GM10266 (cell line): Measurements from ENCODE around the gene PWWP2B.

ENCODE experiments used
- DNase-seq: peaks from one replicate; pipeline ENCODE4 v3.0.0; 2012; ENCODE audit errors: extremely low spot score
- CTCF ChIP-seq: IDR thresholded peaks from 2 replicates; pipeline ENCODE4 v1.5.1; 2012; ENCODE audit warnings: mild to moderate bottlenecking, low read depth; ENCODE audit not compliant: control insufficient read depth, insufficient read depth; ENCODE audit errors: missing control alignments

The PWWP2B gene

GRCh38 chr10:132457328-132458070, 60.5 kb downstream of the PWWP2B start:
- no peak for DNase-seq
- no peak for TF ChIP-seq CTCF

- DNase-seq, result no peak
- no peak for TF ChIP-seq CTCF
Measured at GRCh38 chr10:132458071-132458585, 61.1 kb downstream of the PWWP2B start.

GRCh38 chr10:132458586-132459300, 61.7 kb downstream of the PWWP2B start:
- DNase-seq, result peak; percentile 86
- peak; percentile 97 for TF ChIP-seq CTCF

- no peak for DNase-seq
- TF ChIP-seq CTCF, result no peak
Measured at GRCh38 chr10:132459301-132460003, 62.5 kb downstream of the PWWP2B start.

GRCh38 chr10:132460071-132460470, 63.1 kb downstream of the PWWP2B start:
- no peak for DNase-seq
- no peak for TF ChIP-seq CTCF

- no peak for DNase-seq
- TF ChIP-seq CTCF, result no peak
Measured at GRCh38 chr10:132460691-132461090, 63.7 kb downstream of the PWWP2B start.
